H1 (cell line): ENCODE data around the gene WLS. TPM values are rescaled to one million over a fixed set of nuclear protein-coding genes. Genes with fewer than 3 reads are reported as not detected.

Experiments used
- CTCF ChIA-PET: fragments of 300-600 bp; sonication (Branson Sonifier 250); formaldehyde crosslinking; loops from one replicate; lab custom pipeline; 2021; ENCODE audit not compliant: partially characterized antibody; lab: Charles Lee
- POLR2A ChIA-PET: fragments of 300-600 bp; sonication (Branson Sonifier 250); formaldehyde crosslinking; loops from one replicate; lab custom pipeline; 2021; ENCODE audit warnings: inconsistent platforms; ENCODE audit not compliant: partially characterized antibody; lab: Charles Lee
- DNase-seq, 2 experiments: peaks; one replicate each; pipeline versions ENCODE4 v3.0.0 to v3.0.0-alpha.2; 2010 to 2022; ENCODE audit warnings: low spot score in 2 of 2, low read depth in 1 of 2, mixed read lengths in 1 of 2
- FAIRE-seq: peaks from 2 replicates; lab custom pipeline; 2011; peaks lifted over from hg19 to GRCh38; lab: Jason Lieb, UNC
- H2AFZ ChIP-seq: 2 replicates; pipeline ENCODE4 v1.8.1; 2012; ENCODE audit warnings: low read length, inconsistent platforms
- H2AK5ac ChIP-seq: 2 replicates; pipeline ENCODE4 v1.6.1; 2013; ENCODE audit warnings: low read depth, low read length
- H2BK120ac ChIP-seq: replicated peaks from 2 replicates; pipeline ENCODE3; 2013; ENCODE audit warnings: low read depth, low read length, inconsistent platforms
- H2BK12ac ChIP-seq: 2 replicates; pipeline ENCODE4 v1.6.1; 2013; ENCODE audit warnings: low read depth, low read length
- H2BK15ac ChIP-seq: 2 replicates; pipeline ENCODE4 v1.6.1; 2013; ENCODE audit warnings: low read length
- H2BK20ac ChIP-seq: 2 replicates; pipeline ENCODE4 v1.6.1; 2013; ENCODE audit warnings: low read length
- H2BK5ac ChIP-seq: 2 replicates; pipeline ENCODE4 v1.6.1; 2013; ENCODE audit warnings: low read depth, low read length
- H3K14ac ChIP-seq: 2 replicates; pipeline ENCODE4 v1.6.1; 2013; ENCODE audit warnings: inconsistent platforms; ENCODE audit not compliant: insufficient read length
- H3K18ac ChIP-seq: 2 replicates; pipeline ENCODE4 v1.6.1; 2013; ENCODE audit warnings: low read length; ENCODE audit errors: extremely low read depth
- H3K23ac ChIP-seq: 2 replicates; pipeline ENCODE4 v1.6.1; 2013; ENCODE audit warnings: inconsistent platforms; ENCODE audit not compliant: insufficient read length
- H3K23me2 ChIP-seq: 2 replicates; pipeline ENCODE4 v1.6.1; 2013; ENCODE audit warnings: low read depth, low read length
- H3K27ac ChIP-seq: 2 replicates; pipeline ENCODE4 v1.6.1; 2011; ENCODE audit warnings: low read depth, low read length, inconsistent platforms
- H3K27me3 ChIP-seq, 4 experiments: replicated peaks in 1 of 4; 1 replicate in 1 of 4; 2 replicates in 3 of 4; pipeline versions ENCODE4 v1.6.1 to v1.8.1; 2011 to 2013; ENCODE audit warnings: low read length in 3 of 4, mild to moderate bottlenecking in 3 of 4, inconsistent platforms in 2 of 4, mixed read lengths in 2 of 4, moderate library complexity in 1 of 4; ENCODE audit not compliant: control insufficient read depth in 3 of 4, insufficient read depth in 3 of 4; ENCODE audit errors: extremely low read depth in 1 of 4
- H3K36me3 ChIP-seq, 4 experiments: 2 replicates each; pipeline versions ENCODE4 v1.6.1 to v1.8.1; 2011 to 2013; ENCODE audit warnings: mild to moderate bottlenecking in 4 of 4, low read length in 3 of 4, moderate library complexity in 2 of 4, control low read depth in 1 of 4, inconsistent platforms in 1 of 4; ENCODE audit not compliant: insufficient read depth in 4 of 4, control insufficient read depth in 2 of 4
- H3K4ac ChIP-seq: replicated peaks from 2 replicates; pipeline ENCODE3; 2013; ENCODE audit warnings: low read length, low read depth, mixed read lengths, inconsistent platforms; ENCODE audit not compliant: insufficient read length
- H3K4me1 ChIP-seq, 4 experiments: replicated peaks in 1 of 4; 1 replicate in 1 of 4; 2 replicates in 3 of 4; pipeline versions ENCODE4 v1.6.1 to v1.8.1; 2011 to 2013; ENCODE audit warnings: low read length in 3 of 4, inconsistent platforms in 2 of 4, mixed read lengths in 1 of 4; ENCODE audit not compliant: insufficient read depth in 4 of 4, control insufficient read depth in 3 of 4
- H3K4me2 ChIP-seq, 2 experiments: 2 replicates each; pipeline versions ENCODE4 v1.6.1 to v1.8.1; 2011 to 2013; ENCODE audit warnings: low read depth in 2 of 2, low read length in 2 of 2, control low read depth in 1 of 2, inconsistent platforms in 1 of 2, mild to moderate bottlenecking in 1 of 2; ENCODE audit not compliant: insufficient read depth in 1 of 2
- H3K4me3 ChIP-seq, 4 experiments: fragments of 200-600, 300-600 bp in 1 of 4; sonication (generic), shearing (Covaris generic), sonication (Bioruptor Twin) in 1 of 4; 2 replicates each; pipeline versions ENCODE4 v1.5.1 to v1.8.1; 2011 to 2016; ENCODE audit warnings: low read length in 4 of 4, low read depth in 3 of 4, control low read depth in 2 of 4, inconsistent platforms in 2 of 4, mild to moderate bottlenecking in 2 of 4, mixed read lengths in 1 of 4, moderate library complexity in 1 of 4; ENCODE audit not compliant: insufficient read depth in 2 of 4; ENCODE audit errors: extremely low read depth in 1 of 4
- H3K56ac ChIP-seq: replicated peaks from 2 replicates; pipeline ENCODE3; 2013; ENCODE audit warnings: low read depth, mild to moderate bottlenecking, mixed read lengths, low read length, inconsistent platforms; ENCODE audit not compliant: insufficient read length
- H3K79me1 ChIP-seq: 2 replicates; pipeline ENCODE4 v1.6.1; 2013; ENCODE audit warnings: low read depth, low read length, control low read depth
- H3K79me2 ChIP-seq, 2 experiments: 2 replicates each; pipeline versions ENCODE4 v1.6.1 to v1.8.1; 2012 to 2013; ENCODE audit warnings: low read length in 2 of 2, mild to moderate bottlenecking in 2 of 2, inconsistent platforms in 1 of 2; ENCODE audit not compliant: insufficient read depth in 2 of 2, control insufficient read depth in 1 of 2
- H3K9ac ChIP-seq, 4 experiments: replicated peaks in 1 of 4; 1 replicate in 1 of 4; 2 replicates in 3 of 4; pipeline versions ENCODE4 v1.6.1 to v1.8.1; 2011 to 2013; ENCODE audit warnings: low read depth in 3 of 4, low read length in 3 of 4, control low read depth in 2 of 4, mild to moderate bottlenecking in 2 of 4, moderate library complexity in 2 of 4, inconsistent platforms in 1 of 4; ENCODE audit errors: extremely low read depth in 1 of 4
- H3K9me3 ChIP-seq, 2 experiments: 2 replicates each; pipeline versions ENCODE4 v1.6.1 to v1.8.1; 2012 to 2013; ENCODE audit warnings: mild to moderate bottlenecking in 2 of 2, moderate library complexity in 2 of 2, control low read depth in 1 of 2, inconsistent platforms in 1 of 2, low read depth in 1 of 2, low read length in 1 of 2, mixed read lengths in 1 of 2; ENCODE audit not compliant: insufficient read depth in 2 of 2
- H4K20me1 ChIP-seq, 2 experiments: replicated peaks in 1 of 2; 2 replicates each; pipeline versions ENCODE3 to v1.8.1; 2011 to 2013; ENCODE audit warnings: inconsistent platforms in 2 of 2, low read length in 2 of 2, mild to moderate bottlenecking in 1 of 2; ENCODE audit not compliant: insufficient read depth in 2 of 2, control insufficient read depth in 1 of 2
- H4K5ac ChIP-seq: 2 replicates; pipeline ENCODE4 v1.6.1; 2013; ENCODE audit warnings: low read length, low read depth, mixed read lengths, inconsistent platforms; ENCODE audit not compliant: insufficient read length
- H4K8ac ChIP-seq: 2 replicates; pipeline ENCODE4 v1.8.0; 2013; ENCODE audit warnings: mild to moderate bottlenecking, moderate library complexity, low read length, inconsistent platforms; ENCODE audit not compliant: insufficient read depth; ENCODE audit errors: extremely low read depth
- H4K91ac ChIP-seq: replicated peaks from 2 replicates; pipeline ENCODE3; 2013; ENCODE audit warnings: low read length, mixed read lengths, inconsistent platforms; ENCODE audit not compliant: insufficient read length
- ASH2L ChIP-seq: fragments of 200-600, 300-600 bp; sonication (generic); IDR thresholded peaks from one replicate; pipeline ENCODE4 v1.7.1; 2017; ENCODE audit warnings: low read length
- CHD2 ChIP-seq: IDR thresholded peaks from 2 replicates; pipeline ENCODE4 v1.6.1; 2012; ENCODE audit warnings: low read length, improper control_type of control experiment
- RBBP5 ChIP-seq: IDR thresholded peaks from 2 replicates; pipeline ENCODE4 v1.7.1; 2012; ENCODE audit warnings: low read depth, mild to moderate bottlenecking, inconsistent platforms, low read length, moderate library complexity, borderline replicate concordance
- WGBS, 2 experiments: shearing (Covaris generic) in 1 of 2; methylation state at CpG; one replicate each; pipeline versions ENCODE4 v1.1.6 to v1.1.7; 2013 to 2015; ENCODE audit warnings: low lambda C conversion rate in 2 of 2, mixed read lengths in 2 of 2, inconsistent platforms in 1 of 2, low coverage in 1 of 2, missing lambda C conversion rate in 1 of 2; ENCODE audit not compliant: insufficient replicate concordance in 2 of 2, insufficient coverage in 1 of 2, insufficient read length in 1 of 2; ENCODE audit errors: extremely low coverage in 1 of 2, missing lambda C conversion rate in 1 of 2; 5-methylcytosine and 5-hydroxymethylcytosine counted together
- polyA plus RNA-seq, 7 experiments: library from polyadenylated mRNA; depleted of rRNA in 3 of 7; stranded (reverse) in 5 of 7; unstranded in 2 of 7; fragments of >200 nt in 5 of 7; fragments of 200-250 nt in 2 of 7; gene quantifications; 1 replicate in 5 of 7; 2 replicates in 1 of 7; 4 replicates in 1 of 7; pipeline versions ENCODE4 v1.2.1 to v1.2.3, GENCODE V29; 2011 to 2013; ENCODE audit warnings: missing spikeins in 2 of 7, mixed read lengths in 2 of 7
- total RNA-seq: library from RNA; stranded (reverse); fragmentation: NEBNext Ultra II Directional; extraction: Animal tissue kit (Norgen Biotek cat#: 25700); gene quantifications from 2 replicates; pipeline ENCODE4 v1.2.1, GENCODE V29; 2021

WLS gene
- total and polyA plus RNA-seq, 2 of the 8 experiments (the other 6 are each of a cell fraction or from before 2014, with no cell fraction given) = 1.2 to 2.7 TPM

DNA sequence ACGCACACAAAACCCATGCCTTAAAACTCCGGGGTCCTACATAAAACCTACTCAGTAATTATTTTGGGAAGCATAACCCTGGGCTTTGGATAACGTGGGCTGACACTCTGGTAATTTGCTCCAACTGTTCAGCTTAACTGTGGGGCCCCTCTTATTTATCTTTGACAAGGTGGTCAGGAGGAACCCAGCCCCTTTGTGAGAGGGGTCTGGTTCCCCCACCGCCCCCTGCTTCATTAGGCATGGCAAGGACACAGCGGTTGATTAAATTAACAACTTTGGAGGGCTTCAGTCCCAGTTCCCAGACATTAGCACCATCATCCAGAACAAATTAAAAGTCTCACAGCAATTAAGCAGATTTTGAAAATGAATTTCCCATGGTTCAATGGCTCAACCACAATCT is 14.7 kb downstream of the WLS start:
- 86% methylated on average over 5 of the region's 5 CpGs; no CpG with 5 or more reads in 1 of the 2 experiments for WGBS, 2 experiments
- Histone ChIP-seq H3K4me3 (no peak overlapping the region), H2BK5ac (no peak overlapping the region), H4K5ac (no peak overlapping the region), H2BK120ac (no peak overlapping the region), H3K27ac (no peak overlapping the region), H3K4me2 (no peak overlapping the region; a peak in 1 of 4 replicates), H3K9ac (no peak overlapping the region), H3K4ac (no peak overlapping the region), H3K9me3 (no peaks in the 10 kb centered on the region), H3K14ac (no peak overlapping the region), H4K91ac (no peak overlapping the region), H3K18ac (no peak overlapping the region), H3K36me3 (no peaks in the 10 kb centered on the region), H2BK20ac (no peak overlapping the region), H2AK5ac (no peak overlapping the region), H4K20me1 (no peaks in the 10 kb centered on the region), H2AFZ (no peak overlapping the region), H3K23me2 (no peaks in the 10 kb centered on the region; the same call in 1 of the 2 replicates), H4K8ac (no peak overlapping the region), H3K4me1 (peaks cover 0 to 7% (median 1%) of the 10 kb centered on the region in 4 experiments; a peak in 3 of 7 replicates), H3K23ac (no peak overlapping the region), H2BK12ac (no peak overlapping the region), H3K79me2 (no peaks in the 10 kb centered on the region), H3K79me1 (no peaks in the 10 kb centered on the region), H3K27me3 (no peaks in the 10 kb centered on the region), H3K56ac (no peak overlapping the region), H2BK15ac (no peak overlapping the region)
- TF ChIP-seq CHD2 = no peak
- no peak for TF ChIP-seq RBBP5
- TF ChIP-seq ASH2L = no peak
- DNase-seq = no peak
- ChIA-PET POLR2A (no interaction called here), CTCF (interaction anchor here (0.7 to 1.4 kb wide), 2 partner anchors 29 to 225 kb away, joined by 3 to 4 read pairs; no protein-coding TSS in a partner anchor)
- no peak for FAIRE-seq
